DOHH2 (cell line): Measurements from ENCODE around the gene PRKG2.

Source experiments
- EZH2phosphoT487 ChIP-seq: fragments of 200-600 bp; sonication (generic); IDR thresholded peaks from 2 replicates; pipeline ENCODE4 v1.6.1; 2017; ENCODE audit warnings: borderline replicate concordance, mild to moderate bottlenecking, antibody characterized with exemption, low read length, moderate library complexity, mixed read lengths
- TF ChIP-seq, protein P1 (sequence below): fragments of 200-600 bp; sonication (generic); IDR thresholded peaks from one replicate; pipeline ENCODE4 v1.5.1; 2014; ENCODE audit warnings: antibody characterized with exemption, mild to moderate bottlenecking, low read depth, low read length; ENCODE audit not compliant: poor library complexity, severe bottlenecking

GRCh38 chr4:81164126-81164525 lies 50.9 kb downstream of the PRKG2 start:
- no peak for TF ChIP-seq EZH2phosphoT487
- TF ChIP-seq, protein P1, sequence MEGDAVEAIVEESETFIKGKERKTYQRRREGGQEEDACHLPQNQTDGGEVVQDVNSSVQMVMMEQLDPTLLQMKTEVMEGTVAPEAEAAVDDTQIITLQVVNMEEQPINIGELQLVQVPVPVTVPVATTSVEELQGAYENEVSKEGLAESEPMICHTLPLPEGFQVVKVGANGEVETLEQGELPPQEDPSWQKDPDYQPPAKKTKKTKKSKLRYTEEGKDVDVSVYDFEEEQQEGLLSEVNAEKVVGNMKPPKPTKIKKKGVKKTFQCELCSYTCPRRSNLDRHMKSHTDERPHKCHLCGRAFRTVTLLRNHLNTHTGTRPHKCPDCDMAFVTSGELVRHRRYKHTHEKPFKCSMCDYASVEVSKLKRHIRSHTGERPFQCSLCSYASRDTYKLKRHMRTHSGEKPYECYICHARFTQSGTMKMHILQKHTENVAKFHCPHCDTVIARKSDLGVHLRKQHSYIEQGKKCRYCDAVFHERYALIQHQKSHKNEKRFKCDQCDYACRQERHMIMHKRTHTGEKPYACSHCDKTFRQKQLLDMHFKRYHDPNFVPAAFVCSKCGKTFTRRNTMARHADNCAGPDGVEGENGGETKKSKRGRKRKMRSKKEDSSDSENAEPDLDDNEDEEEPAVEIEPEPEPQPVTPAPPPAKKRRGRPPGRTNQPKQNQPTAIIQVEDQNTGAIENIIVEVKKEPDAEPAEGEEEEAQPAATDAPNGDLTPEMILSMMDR = no peak
